GM12878 (cell line): Measurements from ENCODE around the gene HEATR3. TPM values are rescaled to one million over a fixed set of nuclear protein-coding genes. Genes with fewer than 3 reads are reported as not detected.

Experiments
- FOXM1 ChIP-seq: IDR thresholded peaks from 2 replicates; pipeline ENCODE4 v1.6.1; 2012; ENCODE audit warnings: low read depth, mild to moderate bottlenecking, inconsistent platforms, low read length, moderate library complexity
- LARP7 ChIP-seq: fragments of 450-650 bp; IDR thresholded peaks from 2 replicates; pipeline ENCODE4 v1.6.1; 2017; ENCODE audit warnings: mild to moderate bottlenecking
- PAX8 ChIP-seq: fragments of 450-650 bp; IDR thresholded peaks from 2 replicates; pipeline ENCODE4 v1.6.1; 2017; ENCODE audit warnings: mild to moderate bottlenecking, moderate library complexity
- POLR2A ChIP-seq: IDR thresholded peaks from 2 replicates; pipeline ENCODE4 v1.6.1; 2011; ENCODE audit warnings: low read depth, mild to moderate bottlenecking, low read length
- POLR2AphosphoS2 ChIP-seq: IDR thresholded peaks from 2 replicates; pipeline ENCODE4 v1.6.1; 2011; ENCODE audit warnings: low read depth, mild to moderate bottlenecking, low read length, improper control_type of control experiment, moderate library complexity
- POU2F2 ChIP-seq: IDR thresholded peaks from 3 replicates; pipeline ENCODE4 v1.6.1; 2011; ENCODE audit warnings: low read depth, mild to moderate bottlenecking, low read length, borderline replicate concordance
- RBBP5 ChIP-seq: fragments of 200-600 bp; sonication (generic); conservative IDR thresholded peaks from 2 replicates; pipeline ENCODE4 v1.6.1; 2016
- RELA ChIP-seq: fragments of 450-650 bp; IDR thresholded peaks from 2 replicates; pipeline ENCODE4 v1.8.0; 2014; ENCODE audit warnings: borderline replicate concordance; ENCODE audit not compliant: partially characterized antibody
- SMAD1 ChIP-seq: fragments of 450-650 bp; IDR thresholded peaks from 2 replicates; pipeline ENCODE4 v1.6.1; 2018; ENCODE audit warnings: mild to moderate bottlenecking, low read depth; ENCODE audit not compliant: partially characterized antibody
- SMARCA5 ChIP-seq: fragments of 450-650 bp; IDR thresholded peaks from 2 replicates; pipeline ENCODE4 v1.6.1; 2017; ENCODE audit warnings: mild to moderate bottlenecking
- SMC3 ChIP-seq: IDR thresholded peaks from 2 replicates; pipeline ENCODE4 v1.6.1; 2011; ENCODE audit warnings: low read length, improper control_type of control experiment, borderline replicate concordance
- ZSCAN29 ChIP-seq: fragments of 450-650 bp; IDR thresholded peaks from 2 replicates; pipeline ENCODE4 v1.6.1; 2017; ENCODE audit warnings: mild to moderate bottlenecking, moderate library complexity
- polyA plus RNA-seq, 11 experiments: library from polyadenylated mRNA; depleted of rRNA in 4 of 11; unstranded in 6 of 11; stranded (reverse) in 5 of 11; fragments of >200 nt; fragmentation: Nextera tagmentation in 4 of 11; fragmentation: Illumina TruSeq in 1 of 11; extraction: Ambion mirVana in 4 of 11; extraction: Trizol in 1 of 11; gene quantifications; 1 replicate in 1 of 11; 2 replicates in 10 of 11; pipeline versions ENCODE4 v1.2.1 to v1.2.3, GENCODE V29; 2011 to 2016; ENCODE audit warnings: inconsistent platforms in 2 of 11, missing spikeins in 2 of 11, low read depth in 1 of 11
- total RNA-seq, 4 experiments: library from RNA; depleted of rRNA in 3 of 4; stranded (reverse); fragments of >200 nt in 3 of 4; fragmentation: Illumina TruSeq in 1 of 4; extraction: Trizol in 1 of 4; gene quantifications; 2 replicates each; pipeline versions ENCODE4 v1.2.1 to v1.2.3, GENCODE V29; 2013 to 2021
- TF ChIP-seq, protein P1 (sequence below), 3 experiments: IDR thresholded peaks in 2 of 3; conservative IDR thresholded peaks in 1 of 3; 2 replicates each; pipeline ENCODE4 v1.5.1; 2011; ENCODE audit warnings: low read depth in 3 of 3, low read length in 3 of 3, mild to moderate bottlenecking in 3 of 3, control low read depth in 2 of 3, moderate library complexity in 2 of 3, inconsistent platforms in 1 of 3, mixed read lengths in 1 of 3; ENCODE audit not compliant: control insufficient read depth in 2 of 3, insufficient read depth in 1 of 3; ENCODE audit errors: extremely low read depth in 1 of 3
- TF ChIP-seq, protein P2 (sequence below): fragments of 450-650 bp; IDR thresholded peaks from 2 replicates; pipeline ENCODE4 v1.6.1; 2017; ENCODE audit warnings: mild to moderate bottlenecking, low read depth, inconsistent platforms; ENCODE audit not compliant: poor library complexity, severe bottlenecking
- TF ChIP-seq, protein P3 (sequence below): fragments of 450-650 bp; IDR thresholded peaks from 2 replicates; pipeline ENCODE4 v1.6.1; 2017; ENCODE audit warnings: low read depth, mild to moderate bottlenecking, moderate library complexity
- TF ChIP-seq, protein P4 (sequence below): fragments of 450-650 bp; IDR thresholded peaks from 2 replicates; pipeline ENCODE4 v1.6.1; 2017; ENCODE audit warnings: borderline replicate concordance
- TF ChIP-seq, protein P5 (sequence below): fragments of 150-350 bp; IDR thresholded peaks from 2 replicates; pipeline ENCODE4 v1.6.1; 2016; ENCODE audit warnings: low read depth, low read length

HEATR3 gene
- total and polyA plus RNA-seq, 10 of the 15 experiments (the other 5 are each of a cell fraction or from before 2014, with no cell fraction given), result 1.5 to 30.0 (median 17.7) TPM

DNA sequence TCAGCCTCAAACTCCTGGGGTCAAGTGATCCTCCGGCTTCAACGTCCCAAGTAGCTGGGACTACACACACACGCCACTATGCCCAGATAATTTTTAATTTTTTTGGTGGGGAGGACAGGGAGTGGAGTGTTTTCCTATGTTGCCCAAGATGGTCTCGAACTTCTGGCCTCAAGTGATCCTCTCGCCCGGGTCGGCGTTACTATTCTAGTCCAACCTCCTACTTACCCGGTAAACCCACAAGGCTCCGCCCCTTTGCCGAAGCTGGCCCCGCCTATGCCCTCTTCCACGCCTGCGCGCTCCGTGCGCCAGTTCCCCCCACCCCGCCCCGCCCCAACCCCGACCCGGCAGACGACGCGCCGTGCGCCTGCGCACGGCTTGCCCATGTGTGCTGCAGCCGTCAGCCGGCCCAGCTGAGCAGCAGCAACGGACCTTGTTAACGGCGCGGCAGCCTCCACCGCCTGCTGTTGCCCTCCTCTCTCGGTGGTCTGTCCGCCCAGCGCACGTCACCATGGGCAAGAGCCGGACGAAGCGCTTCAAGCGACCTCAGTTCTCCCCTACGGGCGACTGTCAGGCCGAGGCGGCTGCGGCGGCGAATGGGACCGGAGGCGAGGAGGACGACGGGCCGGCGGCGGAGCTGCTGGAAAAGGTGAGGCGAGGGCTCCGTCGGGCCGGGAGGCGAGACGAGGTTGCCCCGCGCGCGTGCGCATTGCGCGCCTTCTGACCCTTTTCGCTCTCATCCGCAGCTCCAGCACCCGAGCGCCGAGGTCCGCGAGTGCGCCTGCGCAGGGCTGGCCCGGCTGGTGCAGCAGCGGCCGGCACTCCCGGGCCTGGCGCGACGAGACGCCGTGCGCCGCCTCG lies at the start of gene HEATR3 (continued):
- TF ChIP-seq, protein P1, sequence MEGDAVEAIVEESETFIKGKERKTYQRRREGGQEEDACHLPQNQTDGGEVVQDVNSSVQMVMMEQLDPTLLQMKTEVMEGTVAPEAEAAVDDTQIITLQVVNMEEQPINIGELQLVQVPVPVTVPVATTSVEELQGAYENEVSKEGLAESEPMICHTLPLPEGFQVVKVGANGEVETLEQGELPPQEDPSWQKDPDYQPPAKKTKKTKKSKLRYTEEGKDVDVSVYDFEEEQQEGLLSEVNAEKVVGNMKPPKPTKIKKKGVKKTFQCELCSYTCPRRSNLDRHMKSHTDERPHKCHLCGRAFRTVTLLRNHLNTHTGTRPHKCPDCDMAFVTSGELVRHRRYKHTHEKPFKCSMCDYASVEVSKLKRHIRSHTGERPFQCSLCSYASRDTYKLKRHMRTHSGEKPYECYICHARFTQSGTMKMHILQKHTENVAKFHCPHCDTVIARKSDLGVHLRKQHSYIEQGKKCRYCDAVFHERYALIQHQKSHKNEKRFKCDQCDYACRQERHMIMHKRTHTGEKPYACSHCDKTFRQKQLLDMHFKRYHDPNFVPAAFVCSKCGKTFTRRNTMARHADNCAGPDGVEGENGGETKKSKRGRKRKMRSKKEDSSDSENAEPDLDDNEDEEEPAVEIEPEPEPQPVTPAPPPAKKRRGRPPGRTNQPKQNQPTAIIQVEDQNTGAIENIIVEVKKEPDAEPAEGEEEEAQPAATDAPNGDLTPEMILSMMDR (IDR thresholded peaks at IDR 0.05 in 2 of 3, conservative IDR thresholded peaks at IDR 0.05 in 1 of 3; ENCODE audit: control insufficient read depth in 2 of 3, extremely low read depth in 1 of 3, insufficient read depth in 1 of 3, low read depth in 3 of 3, low read length in 3 of 3), result no peak
- TF ChIP-seq, protein P2, sequence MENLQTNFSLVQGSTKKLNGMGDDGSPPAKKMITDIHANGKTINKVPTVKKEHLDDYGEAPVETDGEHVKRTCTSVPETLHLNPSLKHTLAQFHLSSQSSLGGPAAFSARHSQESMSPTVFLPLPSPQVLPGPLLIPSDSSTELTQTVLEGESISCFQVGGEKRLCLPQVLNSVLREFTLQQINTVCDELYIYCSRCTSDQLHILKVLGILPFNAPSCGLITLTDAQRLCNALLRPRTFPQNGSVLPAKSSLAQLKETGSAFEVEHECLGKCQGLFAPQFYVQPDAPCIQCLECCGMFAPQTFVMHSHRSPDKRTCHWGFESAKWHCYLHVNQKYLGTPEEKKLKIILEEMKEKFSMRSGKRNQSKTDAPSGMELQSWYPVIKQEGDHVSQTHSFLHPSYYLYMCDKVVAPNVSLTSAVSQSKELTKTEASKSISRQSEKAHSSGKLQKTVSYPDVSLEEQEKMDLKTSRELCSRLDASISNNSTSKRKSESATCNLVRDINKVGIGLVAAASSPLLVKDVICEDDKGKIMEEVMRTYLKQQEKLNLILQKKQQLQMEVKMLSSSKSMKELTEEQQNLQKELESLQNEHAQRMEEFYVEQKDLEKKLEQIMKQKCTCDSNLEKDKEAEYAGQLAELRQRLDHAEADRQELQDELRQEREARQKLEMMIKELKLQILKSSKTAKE, result no peak
- TF ChIP-seq LARP7, result peak; percentile 91; the same call in 1 of the 2 replicates
- TF ChIP-seq POU2F2, result no peak
- TF ChIP-seq FOXM1, result no peak
- TF ChIP-seq RBBP5, result no peak
- TF ChIP-seq ZSCAN29, result no peak
- TF ChIP-seq POLR2AphosphoS2, result no peak
- TF ChIP-seq, protein P3, sequence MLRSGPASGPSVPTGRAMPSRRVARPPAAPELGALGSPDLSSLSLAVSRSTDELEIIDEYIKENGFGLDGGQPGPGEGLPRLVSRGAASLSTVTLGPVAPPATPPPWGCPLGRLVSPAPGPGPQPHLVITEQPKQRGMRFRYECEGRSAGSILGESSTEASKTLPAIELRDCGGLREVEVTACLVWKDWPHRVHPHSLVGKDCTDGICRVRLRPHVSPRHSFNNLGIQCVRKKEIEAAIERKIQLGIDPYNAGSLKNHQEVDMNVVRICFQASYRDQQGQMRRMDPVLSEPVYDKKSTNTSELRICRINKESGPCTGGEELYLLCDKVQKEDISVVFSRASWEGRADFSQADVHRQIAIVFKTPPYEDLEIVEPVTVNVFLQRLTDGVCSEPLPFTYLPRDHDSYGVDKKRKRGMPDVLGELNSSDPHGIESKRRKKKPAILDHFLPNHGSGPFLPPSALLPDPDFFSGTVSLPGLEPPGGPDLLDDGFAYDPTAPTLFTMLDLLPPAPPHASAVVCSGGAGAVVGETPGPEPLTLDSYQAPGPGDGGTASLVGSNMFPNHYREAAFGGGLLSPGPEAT, result no peak
- TF ChIP-seq, protein P4, sequence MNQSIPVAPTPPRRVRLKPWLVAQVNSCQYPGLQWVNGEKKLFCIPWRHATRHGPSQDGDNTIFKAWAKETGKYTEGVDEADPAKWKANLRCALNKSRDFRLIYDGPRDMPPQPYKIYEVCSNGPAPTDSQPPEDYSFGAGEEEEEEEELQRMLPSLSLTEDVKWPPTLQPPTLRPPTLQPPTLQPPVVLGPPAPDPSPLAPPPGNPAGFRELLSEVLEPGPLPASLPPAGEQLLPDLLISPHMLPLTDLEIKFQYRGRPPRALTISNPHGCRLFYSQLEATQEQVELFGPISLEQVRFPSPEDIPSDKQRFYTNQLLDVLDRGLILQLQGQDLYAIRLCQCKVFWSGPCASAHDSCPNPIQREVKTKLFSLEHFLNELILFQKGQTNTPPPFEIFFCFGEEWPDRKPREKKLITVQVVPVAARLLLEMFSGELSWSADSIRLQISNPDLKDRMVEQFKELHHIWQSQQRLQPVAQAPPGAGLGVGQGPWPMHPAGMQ, result no peak
- peak; percentile 89 for TF ChIP-seq POLR2A
- no peak for TF ChIP-seq PAX8
- TF ChIP-seq, protein P5, sequence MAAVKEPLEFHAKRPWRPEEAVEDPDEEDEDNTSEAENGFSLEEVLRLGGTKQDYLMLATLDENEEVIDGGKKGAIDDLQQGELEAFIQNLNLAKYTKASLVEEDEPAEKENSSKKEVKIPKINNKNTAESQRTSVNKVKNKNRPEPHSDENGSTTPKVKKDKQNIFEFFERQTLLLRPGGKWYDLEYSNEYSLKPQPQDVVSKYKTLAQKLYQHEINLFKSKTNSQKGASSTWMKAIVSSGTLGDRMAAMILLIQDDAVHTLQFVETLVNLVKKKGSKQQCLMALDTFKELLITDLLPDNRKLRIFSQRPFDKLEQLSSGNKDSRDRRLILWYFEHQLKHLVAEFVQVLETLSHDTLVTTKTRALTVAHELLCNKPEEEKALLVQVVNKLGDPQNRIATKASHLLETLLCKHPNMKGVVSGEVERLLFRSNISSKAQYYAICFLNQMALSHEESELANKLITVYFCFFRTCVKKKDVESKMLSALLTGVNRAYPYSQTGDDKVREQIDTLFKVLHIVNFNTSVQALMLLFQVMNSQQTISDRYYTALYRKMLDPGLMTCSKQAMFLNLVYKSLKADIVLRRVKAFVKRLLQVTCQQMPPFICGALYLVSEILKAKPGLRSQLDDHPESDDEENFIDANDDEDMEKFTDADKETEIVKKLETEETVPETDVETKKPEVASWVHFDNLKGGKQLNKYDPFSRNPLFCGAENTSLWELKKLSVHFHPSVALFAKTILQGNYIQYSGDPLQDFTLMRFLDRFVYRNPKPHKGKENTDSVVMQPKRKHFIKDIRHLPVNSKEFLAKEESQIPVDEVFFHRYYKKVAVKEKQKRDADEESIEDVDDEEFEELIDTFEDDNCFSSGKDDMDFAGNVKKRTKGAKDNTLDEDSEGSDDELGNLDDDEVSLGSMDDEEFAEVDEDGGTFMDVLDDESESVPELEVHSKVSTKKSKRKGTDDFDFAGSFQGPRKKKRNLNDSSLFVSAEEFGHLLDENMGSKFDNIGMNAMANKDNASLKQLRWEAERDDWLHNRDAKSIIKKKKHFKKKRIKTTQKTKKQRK, result no peak
- TF ChIP-seq RELA, result peak; percentile 27
- no peak for TF ChIP-seq SMC3
- no peak; the same call in 1 of the 2 replicates for TF ChIP-seq SMARCA5
- no peak for TF ChIP-seq SMAD1
